GM12878 (cell line): ENCODE data around the gene UBE2C. TPM values are rescaled to one million over a fixed set of nuclear protein-coding genes. Genes with fewer than 3 reads are reported as not detected.
A peak's percentile ranks its signal among the peaks of the same experiment; 100 is the strongest.

Experiments
- ATAC-seq: fragments of 200-7000 bp; cut with Tn5 transposase; 3 replicates; pipeline ENCODE4 v1.9.1; 2020; ENCODE audit warnings: mild to moderate bottlenecking, moderate library complexity
- BruUV-seq: library from RNA; stranded (reverse); fragments of 400-500 nt; replicated peaks from 2 replicates; lab custom pipeline; 2021; lab: Mats Ljungman, UMichigan
- CTCF ChIA-PET: fragments of 300-600 bp; sonication (Branson Sonifier 250); formaldehyde crosslinking; extraction: SDS; loops from one replicate; lab custom pipeline; 2021; ENCODE audit warnings: inconsistent platforms; lab: Yijun Ruan, JAX
- POLR2A ChIA-PET: fragments of 350-600 bp; formaldehyde crosslinking; extraction: SDS; loops from one replicate; lab custom pipeline; 2021; ENCODE audit warnings: inconsistent platforms; lab: Charles Lee
- RAD21 ChIA-PET: fragments of 300-600 bp; sonication (Branson Sonifier 250); formaldehyde crosslinking; loops from one replicate; lab custom pipeline; 2023; ENCODE audit warnings: antibody characterized with exemption; ENCODE audit not compliant: unreplicated experiment; lab: Charles Lee
- SMC1A ChIA-PET: fragments of 300-600 bp; sonication (Branson Sonifier 250); formaldehyde crosslinking; loops from one replicate; lab custom pipeline; 2023; ENCODE audit not compliant: unreplicated experiment, uncharacterized antibody; lab: Charles Lee
- DNase-seq: peaks from one replicate; pipeline ENCODE4 v3.0.0-alpha.2; 2011; ENCODE audit warnings: low read depth, low spot score
- FAIRE-seq: peaks from 3 replicates; lab custom pipeline; 2011; peaks lifted over from hg19 to GRCh38; lab: Jason Lieb, UNC
- H2AFZ ChIP-seq: 2 replicates; pipeline ENCODE4 v1.6.0; 2011; ENCODE audit warnings: low read depth, low read length, control low read depth; ENCODE audit not compliant: control insufficient read depth
- H3K27ac ChIP-seq: 2 replicates; pipeline ENCODE4 v1.5.1; 2011; ENCODE audit warnings: control low read depth; ENCODE audit not compliant: control insufficient read depth, insufficient read depth
- H3K27me3 ChIP-seq, 2 experiments: replicated peaks in 1 of 2; 2 replicates each; pipeline versions ENCODE4 v1.6.0 to v1.6.1; 2011; ENCODE audit warnings: low read length in 1 of 2; ENCODE audit not compliant: control insufficient read depth in 2 of 2, insufficient read depth in 2 of 2
- H3K36me3 ChIP-seq, 2 experiments: 2 replicates each; pipeline ENCODE4 v1.5.1; 2011; ENCODE audit warnings: low read length in 1 of 2; ENCODE audit not compliant: control insufficient read depth in 2 of 2, insufficient read depth in 2 of 2
- H3K4me1 ChIP-seq: 2 replicates; pipeline ENCODE4 v1.6.1; 2011; ENCODE audit warnings: mild to moderate bottlenecking, low read length, moderate library complexity, mixed read lengths; ENCODE audit not compliant: control insufficient read depth, insufficient read depth
- H3K4me2 ChIP-seq: 2 replicates; pipeline ENCODE4 v1.6.0; 2011; ENCODE audit warnings: control low read depth; ENCODE audit not compliant: control insufficient read depth, insufficient read depth
- H3K4me3 ChIP-seq: fragments of 200-600 bp; sonication (generic); 2 replicates; pipeline ENCODE4 v1.5.1; 2016
- H3K79me2 ChIP-seq: 2 replicates; pipeline ENCODE4 v1.6.0; 2011; ENCODE audit warnings: low read length; ENCODE audit not compliant: control insufficient read depth, insufficient read depth
- H3K9ac ChIP-seq: 2 replicates; pipeline ENCODE4 v1.8.0; 2011; ENCODE audit warnings: low read length, control low read depth, mixed read lengths; ENCODE audit not compliant: control insufficient read depth, insufficient read depth
- H3K9me3 ChIP-seq: replicated peaks from 3 replicates; pipeline ENCODE4 v1.5.1; 2011; ENCODE audit warnings: mild to moderate bottlenecking, low read length; ENCODE audit not compliant: control insufficient read depth, insufficient read depth
- H4K20me1 ChIP-seq: 2 replicates; pipeline ENCODE4 v1.6.0; 2011; ENCODE audit not compliant: control insufficient read depth, insufficient read depth
- BRCA1 ChIP-seq: IDR thresholded peaks from 2 replicates; pipeline ENCODE4 v1.6.1; 2011; ENCODE audit warnings: low read depth, low read length, improper control_type of control experiment
- EP300 ChIP-seq, 2 experiments: fragments of 150-350 bp in 1 of 2; IDR thresholded peaks; 2 replicates each; pipeline ENCODE4 v1.6.1; 2011 to 2012; ENCODE audit warnings: low read depth in 2 of 2, low read length in 2 of 2, borderline replicate concordance in 1 of 2, improper control_type of control experiment in 1 of 2, inconsistent platforms in 1 of 2; ENCODE audit not compliant: control insufficient read depth in 1 of 2
- MTA3 ChIP-seq: IDR thresholded peaks from 2 replicates; pipeline ENCODE4 v1.6.1; 2012; ENCODE audit warnings: low read length, inconsistent platforms, borderline replicate concordance
- POLR2A ChIP-seq: IDR thresholded peaks from 2 replicates; pipeline ENCODE4 v1.6.1; 2011; ENCODE audit warnings: low read depth, mild to moderate bottlenecking, low read length
- RAD21 ChIP-seq: IDR thresholded peaks from 2 replicates; pipeline ENCODE4 v1.6.1; 2011; ENCODE audit warnings: mild to moderate bottlenecking, low read depth, low read length, moderate library complexity; ENCODE audit not compliant: insufficient read depth
- RAD51 ChIP-seq: fragments of 450-650 bp; IDR thresholded peaks from 2 replicates; pipeline ENCODE4 v1.6.1; 2016; ENCODE audit warnings: moderate library complexity, mild to moderate bottlenecking, inconsistent platforms
- SREBF1 ChIP-seq: IDR thresholded peaks from 2 replicates; pipeline ENCODE4 v1.6.1; 2012; ENCODE audit warnings: mild to moderate bottlenecking, low read length
- WGBS: methylation state at CpG from one replicate; pipeline ENCODE4 v1.1.6; 2016; ENCODE audit warnings: low lambda C conversion rate; ENCODE audit not compliant: insufficient replicate concordance, insufficient coverage; ENCODE audit errors: missing lambda C conversion rate; 5-methylcytosine and 5-hydroxymethylcytosine counted together
- in situ Hi-C: fragments of 300-500 bp; cut with MboI; formaldehyde crosslinking; loops from 9 replicates; pipeline ENCODE4 v1.14.3; 2018; ENCODE audit warnings: mixed read lengths
- intact Hi-C: fragments of 100-400 bp; cut with micrococcal nuclease; formaldehyde crosslinking; loops from one replicate; pipeline ENCODE4 v1.14.2; 2022; ENCODE audit not compliant: unreplicated experiment
- polyA plus RNA-seq, 11 experiments: library from polyadenylated mRNA; depleted of rRNA in 4 of 11; unstranded in 6 of 11; stranded (reverse) in 5 of 11; fragments of >200 nt; fragmentation: Nextera tagmentation in 4 of 11; fragmentation: Illumina TruSeq in 1 of 11; extraction: Ambion mirVana in 4 of 11; extraction: Trizol in 1 of 11; gene quantifications; 1 replicate in 1 of 11; 2 replicates in 10 of 11; pipeline versions ENCODE4 v1.2.1 to v1.2.3, GENCODE V29; 2011 to 2016; ENCODE audit warnings: inconsistent platforms in 2 of 11, missing spikeins in 2 of 11, low read depth in 1 of 11
- total RNA-seq, 4 experiments: library from RNA; depleted of rRNA in 3 of 4; stranded (reverse); fragments of >200 nt in 3 of 4; fragmentation: Illumina TruSeq in 1 of 4; extraction: Trizol in 1 of 4; gene quantifications; 2 replicates each; pipeline versions ENCODE4 v1.2.1 to v1.2.3, GENCODE V29; 2013 to 2021

Gene UBE2C
- total and polyA plus RNA-seq, 10 of the 15 experiments (the other 5 are each of a cell fraction or from before 2014, with no cell fraction given) = 86.2 to 412 (median 176) TPM

- TF ChIP-seq MTA3 = no peak
- TF ChIP-seq SREBF1 = no peak
These were observed 1.0 kb downstream of the UBE2C start (continued) for GRCh38 chr20:45813489-45813888.

DNA sequence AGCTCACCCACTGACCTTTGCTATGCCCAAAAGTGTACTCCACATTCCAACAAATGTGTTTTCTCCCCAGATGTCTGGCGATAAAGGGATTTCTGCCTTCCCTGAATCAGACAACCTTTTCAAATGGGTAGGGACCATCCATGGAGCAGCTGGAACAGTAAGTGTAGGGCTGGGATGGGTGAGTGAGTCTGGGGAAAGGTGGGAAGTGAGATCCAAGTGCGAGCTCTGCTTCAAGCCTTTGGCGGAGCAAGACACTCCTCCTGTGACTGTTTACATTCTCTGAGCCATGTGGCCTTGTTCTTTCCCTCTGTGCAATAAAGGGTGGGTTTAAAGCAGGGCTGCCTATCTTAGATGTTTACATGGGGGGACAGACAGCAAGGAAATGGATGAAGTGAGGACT, 1.9 kb downstream of the UBE2C start:
- H3K4me2 ChIP-seq = peak overlapping the region; percentile 70
- no TSS peak for BruUV-seq
- H3K79me2 ChIP-seq = peaks cover 20% of the 10 kb centered on the region
- ATAC-seq (no peak), DNase-seq (no peak), FAIRE-seq (no peak)
- peak overlapping the region; percentile 38; the same call in 1 of the 2 replicates for H3K4me3 ChIP-seq
- H3K4me1 ChIP-seq = no peaks in the 10 kb centered on the region
- in situ Hi-C loops = loop anchor here (25.0 kb wide), 1 partner anchor 548 kb away; no protein-coding TSS in a partner anchor
- ChIA-PET RAD21 (interaction anchor here (1.5 to 2.5 kb wide), 4 partner anchors 10 to 67 kb away, joined by 3 to 9 read pairs (median 6); partner anchors contain the start of gene ZSWIM1), SMC1A (interaction anchor here (0.5 to 1.9 kb wide), 5 partner anchors 15 to 156 kb away, joined by 3 to 6 read pairs (median 4); no protein-coding TSS in a partner anchor), POLR2A (interaction anchor here (1.0 to 1.5 kb wide), 3 partner anchors 44 to 139 kb away, joined by 3 read pairs; partner anchors contain the start of gene PCIF1), CTCF (interaction anchor here (0.6 to 2.5 kb wide), 5 partner anchors 15 to 156 kb away, joined by 3 to 18 read pairs (median 5); no protein-coding TSS in a partner anchor)
- H3K27ac ChIP-seq = no peak overlapping the region
- WGBS = 98% methylated on average over 3 of the region's 3 CpGs
- intact Hi-C loops = loop anchor here (5.0 kb wide), 2 partner anchors 43 to 148 kb away; partner anchors contain the start of genes ACOT8 and ZSWIM3
- peaks cover 13 to 25% of the 10 kb centered on the region in 2 experiments for H3K36me3 ChIP-seq
- H3K27me3 ChIP-seq = no peaks in the 10 kb centered on the region
- H3K9ac ChIP-seq = no peak overlapping the region
- H3K9me3 ChIP-seq = no peaks in the 10 kb centered on the region; the same call in 2 of the 3 replicates
- H4K20me1 ChIP-seq = no peaks in the 10 kb centered on the region
- no peak overlapping the region for H2AFZ ChIP-seq
- no peak for TF ChIP-seq EP300 (IDR thresholded peaks at IDR 0.05; ENCODE audit: borderline replicate concordance in 1 of 2, control insufficient read depth in 1 of 2, low read depth in 2 of 2, low read length in 2 of 2)
- no peak for TF ChIP-seq BRCA1
- TF ChIP-seq RAD21 = no peak
- peak; percentile 24; the same call in 1 of the 2 replicates for TF ChIP-seq POLR2A
- TF ChIP-seq RAD51 = no peak
